ENCODE results near the gene FOXRED1.
"Not testable (repeated sequence)": the region's sequence is repeated elsewhere in the genome, so short reads cannot be mapped to it uniquely, and the experiment has no call there.

FOXRED1 gene

GRCh38 chr11:126277780-126278179 lies 8.8 kb downstream of the FOXRED1 start:
- DNase-seq = no peak

- no peak for DNase-seq
These were observed 10.2 kb downstream of the FOXRED1 start for GRCh38 chr11:126279191-126279590.

- DNase-seq = no peak
These were observed 11.6 kb downstream of the FOXRED1 start for GRCh38 chr11:126280595-126280994.

GRCh38 chr11:126281245-126281644 lies 12.3 kb downstream of the FOXRED1 start:
- DNase-seq = no peak

- no peak for DNase-seq
These were observed 12.8 kb downstream of the FOXRED1 start for GRCh38 chr11:126281666-126282175.

GRCh38 chr11:126282361-126282735 lies 13.4 kb downstream of the FOXRED1 start:
- DNase-seq = peak; percentile 41 to 43

- DNase-seq = peak; percentile 62 to 67
These were observed 14.0 kb downstream of the FOXRED1 start, which contains the start of gene TIRAP for GRCh38 chr11:126282736-126283591. TIRAP (plus strand) TSS chr11:126283093; CDS start chr11:126290895, 7,802 bp downstream.

- DNase-seq = peak; percentile 92 to 94
These were observed 15.9 kb downstream of the FOXRED1 start for GRCh38 chr11:126284829-126285228.

- DNase-seq = no peak
These were observed 19.3 kb downstream of the FOXRED1 start for GRCh38 chr11:126288237-126288636.

GRCh38 chr11:126290887-126291286 lies 21.9 kb downstream of the FOXRED1 start:
- DNase-seq = no peak

- DNase-seq = no peak
These were observed 24.8 kb downstream of the FOXRED1 start for GRCh38 chr11:126293726-126294125.

GRCh38 chr11:126297004-126297403 lies 28.1 kb downstream of the FOXRED1 start:
- no peak for DNase-seq

- peak; percentile 87 to 89 for DNase-seq
These were observed 34.9 kb downstream of the FOXRED1 start, which contains the start of gene DCPS for GRCh38 chr11:126303623-126304456. DCPS (plus strand) TSS chr11:126304060; CDS start chr11:126304081, 21 bp downstream.

- peak in 1 of 2 experiments; percentile 32 for DNase-seq
These were observed 35.6 kb downstream of the FOXRED1 start for GRCh38 chr11:126304457-126305075.

GRCh38 chr11:126305699-126306098 lies 36.7 kb downstream of the FOXRED1 start:
- DNase-seq = no peak

GRCh38 chr11:126307706-126308105 lies 38.8 kb downstream of the FOXRED1 start:
- no peak for DNase-seq

GRCh38 chr11:126308271-126308671 lies 39.3 kb downstream of the FOXRED1 start:
- DNase-seq = no peak

GRCh38 chr11:126308771-126309170 lies 39.8 kb downstream of the FOXRED1 start:
- DNase-seq = not testable (repeated sequence)

- DNase-seq = peak; percentile 65 to 68
These were observed 41.4 kb downstream of the FOXRED1 start for GRCh38 chr11:126310200-126310991.

- DNase-seq = no peak
These were observed 42.0 kb downstream of the FOXRED1 start for GRCh38 chr11:126310992-126311310.

- no peak for DNase-seq
These were observed 42.7 kb downstream of the FOXRED1 start for GRCh38 chr11:126311401-126312291.

All from activated CD4-positive, alpha-beta T cell treated with anti-CD3 and anti-CD28 coated beads, Interleukin-2, amount 50 U/mL, for 48 hours (primary cell).